Measurements from ENCODE around the gene DIPK1C. TPM values are rescaled to one million over a fixed set of nuclear protein-coding genes. Genes with fewer than 3 reads are reported as not detected.

DIPK1C gene
- total and polyA plus RNA-seq, 9 of the 15 experiments (the other 6 are each of a cell fraction or from before 2014, with no cell fraction given): 0.04 to 0.32 (median 0.15) TPM; not detected in 2

DNA sequence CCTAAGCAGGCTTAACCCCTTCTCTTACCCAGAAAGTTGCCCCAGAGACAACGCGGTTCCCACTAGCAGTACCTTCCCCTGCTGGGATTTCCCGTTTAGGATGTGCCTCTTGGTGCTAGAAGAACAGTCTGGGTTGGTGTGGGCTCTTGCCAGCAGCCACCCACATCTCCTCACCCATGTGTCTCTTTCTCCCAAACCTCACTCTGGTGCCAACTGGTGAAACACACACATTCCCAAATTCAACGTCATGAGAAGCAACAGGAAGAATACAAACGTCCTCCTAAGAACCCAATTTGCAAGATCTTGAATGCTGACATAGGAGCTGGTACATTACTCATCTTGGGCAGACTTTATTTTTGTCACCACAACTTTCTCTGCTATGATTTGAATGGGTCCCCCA, 36.2 kb downstream of the DIPK1C start:
- H3K27me3 ChIP-seq (ENCODE audit: control insufficient read depth in 2 of 2, insufficient read depth in 2 of 2, low read length in 2 of 2): peaks cover 10 to 39% of the 10 kb centered on the region in 2 experiments
- ATAC-seq (no peak), FAIRE-seq (no peak), DNase-seq (ENCODE audit: extremely low read depth in 1 of 4, low spot score in 3 of 4) (no peak)
- H3K4me3 ChIP-seq: no peak overlapping the region
- no peaks in the 10 kb centered on the region for H4K20me1 ChIP-seq (replicated peaks; ENCODE audit: control insufficient read depth, insufficient read depth, low read length)
- intact Hi-C loops (cut with micrococcal nuclease) (no loop called here), in situ Hi-C loops (cut with MboI) (no loop called here)
- no peak overlapping the region for H2AFZ ChIP-seq (ENCODE audit: low read depth, low read length)
- no peaks in the 10 kb centered on the region for H3K9me3 ChIP-seq (replicated peaks; ENCODE audit: control insufficient read depth, insufficient read depth, low read depth, low read length)
- ChIA-PET CTCF (ENCODE audit: low intra/inter-chr PET ratio) (no interaction called here), POLR2A (no interaction called here)
- H3K27ac ChIP-seq (ENCODE audit: extremely low read depth, low read depth, low read length): no peak overlapping the region
- no peaks in the 10 kb centered on the region for H3K4me1 ChIP-seq (replicated peaks in 1 of 2; ENCODE audit: control insufficient read depth in 2 of 2, insufficient read depth in 2 of 2, low read length in 2 of 2)
- TF ChIP-seq, protein P1, sequence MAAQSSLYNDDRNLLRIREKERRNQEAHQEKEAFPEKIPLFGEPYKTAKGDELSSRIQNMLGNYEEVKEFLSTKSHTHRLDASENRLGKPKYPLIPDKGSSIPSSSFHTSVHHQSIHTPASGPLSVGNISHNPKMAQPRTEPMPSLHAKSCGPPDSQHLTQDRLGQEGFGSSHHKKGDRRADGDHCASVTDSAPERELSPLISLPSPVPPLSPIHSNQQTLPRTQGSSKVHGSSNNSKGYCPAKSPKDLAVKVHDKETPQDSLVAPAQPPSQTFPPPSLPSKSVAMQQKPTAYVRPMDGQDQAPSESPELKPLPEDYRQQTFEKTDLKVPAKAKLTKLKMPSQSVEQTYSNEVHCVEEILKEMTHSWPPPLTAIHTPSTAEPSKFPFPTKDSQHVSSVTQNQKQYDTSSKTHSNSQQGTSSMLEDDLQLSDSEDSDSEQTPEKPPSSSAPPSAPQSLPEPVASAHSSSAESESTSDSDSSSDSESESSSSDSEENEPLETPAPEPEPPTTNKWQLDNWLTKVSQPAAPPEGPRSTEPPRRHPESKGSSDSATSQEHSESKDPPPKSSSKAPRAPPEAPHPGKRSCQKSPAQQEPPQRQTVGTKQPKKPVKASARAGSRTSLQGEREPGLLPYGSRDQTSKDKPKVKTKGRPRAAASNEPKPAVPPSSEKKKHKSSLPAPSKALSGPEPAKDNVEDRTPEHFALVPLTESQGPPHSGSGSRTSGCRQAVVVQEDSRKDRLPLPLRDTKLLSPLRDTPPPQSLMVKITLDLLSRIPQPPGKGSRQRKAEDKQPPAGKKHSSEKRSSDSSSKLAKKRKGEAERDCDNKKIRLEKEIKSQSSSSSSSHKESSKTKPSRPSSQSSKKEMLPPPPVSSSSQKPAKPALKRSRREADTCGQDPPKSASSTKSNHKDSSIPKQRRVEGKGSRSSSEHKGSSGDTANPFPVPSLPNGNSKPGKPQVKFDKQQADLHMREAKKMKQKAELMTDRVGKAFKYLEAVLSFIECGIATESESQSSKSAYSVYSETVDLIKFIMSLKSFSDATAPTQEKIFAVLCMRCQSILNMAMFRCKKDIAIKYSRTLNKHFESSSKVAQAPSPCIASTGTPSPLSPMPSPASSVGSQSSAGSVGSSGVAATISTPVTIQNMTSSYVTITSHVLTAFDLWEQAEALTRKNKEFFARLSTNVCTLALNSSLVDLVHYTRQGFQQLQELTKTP (IDR thresholded peaks at IDR 0.05; ENCODE audit: low read depth in 1 of 2, partially characterized antibody in 2 of 2): no peak
- TF ChIP-seq FOXM1 (IDR thresholded peaks at IDR 0.05; ENCODE audit: low read depth) (no peak), FOXM1 (CRISPR knock-in tag; IDR thresholded peaks at IDR 0.05; ENCODE audit: low read depth) (no peak), CHD2 (IDR thresholded peaks at IDR 0.05; ENCODE audit: low read depth, low read length) (no peak), HMG20A (CRISPR knock-in tag; conservative IDR thresholded peaks at IDR 0.05) (no peak), KAT2B (IDR thresholded peaks at IDR 0.05; ENCODE audit: low read depth, low read length) (no peak), TAF15 (IDR thresholded peaks at IDR 0.05; ENCODE audit: low read depth, low read length) (no peak)
- WGBS (ENCODE audit: insufficient coverage, low coverage, missing lambda C conversion rate): 2% methylated on average over 5 of the region's 5 CpGs
- H3K36me3 ChIP-seq (ENCODE audit: control insufficient read depth, insufficient read depth, low read length): no peaks in the 10 kb centered on the region
- H3K79me2 ChIP-seq (ENCODE audit: control insufficient read depth, insufficient read depth, low read length): no peaks in the 10 kb centered on the region
- H3K9me1 ChIP-seq (ENCODE audit: control insufficient read depth, insufficient read depth, low read length): no peaks in the 10 kb centered on the region
- no peak overlapping the region for H3K9ac ChIP-seq (ENCODE audit: insufficient read depth in 1 of 2, low read depth in 2 of 2, low read length in 2 of 2)
- no TSS peak for BruUV-seq (replicated peaks)
- no peak overlapping the region for H3K4me2 ChIP-seq (ENCODE audit: insufficient read depth, low read length)
